Measurements from ENCODE around the gene ATP11A.
"Not testable (repeated sequence)": the region's sequence is repeated elsewhere in the genome, so short reads cannot be mapped to it uniquely, and the experiment has no call there.

ATP11A gene

GRCh38 chr13:112799394-112799793, 109.6 kb downstream of the ATP11A start:
- DNase-seq (ENCODE audit: low read depth): no peak
- TF ChIP-seq CTCF (IDR thresholded peaks at IDR 0.05; ENCODE audit: low read depth, low read length, missing control alignments): no peak

GRCh38 chr13:112800057-112800456, 110.2 kb downstream of the ATP11A start:
- no peak for DNase-seq (ENCODE audit: low read depth)
- no peak for TF ChIP-seq CTCF (IDR thresholded peaks at IDR 0.05; ENCODE audit: low read depth, low read length, missing control alignments)
- H3K4me3 ChIP-seq (ENCODE audit: low read depth, low read length): no peak overlapping the region

More at GRCh38 chr13:112799394-112799793, 109.6 kb downstream of the ATP11A start:
- H3K4me3 ChIP-seq (ENCODE audit: low read depth, low read length): no peak overlapping the region

GRCh38 chr13:112800807-112801206, 111.0 kb downstream of the ATP11A start:
- not testable (repeated sequence) for H3K4me3 ChIP-seq (ENCODE audit: low read depth, low read length); DNase-seq (ENCODE audit: low read depth)

GRCh38 chr13:112802802-112803195, 113.0 kb downstream of the ATP11A start:
- DNase-seq (ENCODE audit: low read depth): no peak
- no peak for TF ChIP-seq CTCF (IDR thresholded peaks at IDR 0.05; ENCODE audit: low read depth, low read length, missing control alignments)
- H3K4me3 ChIP-seq (ENCODE audit: low read depth, low read length): peak overlapping the region; percentile 27; the same call in 1 of the 2 replicates

GRCh38 chr13:112803422-112803821, 113.6 kb downstream of the ATP11A start:
- DNase-seq (ENCODE audit: low read depth): peak; percentile 70
- no peak overlapping the region; the same call in 1 of the 2 replicates for H3K4me3 ChIP-seq (ENCODE audit: low read depth, low read length)
- no peak for TF ChIP-seq CTCF (IDR thresholded peaks at IDR 0.05; ENCODE audit: low read depth, low read length, missing control alignments)

GRCh38 chr13:112804374-112804773, 114.5 kb downstream of the ATP11A start:
- no peak for DNase-seq (ENCODE audit: low read depth)
- TF ChIP-seq CTCF (IDR thresholded peaks at IDR 0.05; ENCODE audit: low read depth, low read length, missing control alignments): no peak
- H3K4me3 ChIP-seq (ENCODE audit: low read depth, low read length): no peak overlapping the region

GRCh38 chr13:112806739-112807652, 117.2 kb downstream of the ATP11A start:
- H3K4me3 ChIP-seq (ENCODE audit: low read depth, low read length): no peak overlapping the region
- DNase-seq (ENCODE audit: low read depth): no peak
- TF ChIP-seq CTCF (IDR thresholded peaks at IDR 0.05; ENCODE audit: low read depth, low read length, missing control alignments): no peak
